ENCODE data around the gene CNN3. TPM values are rescaled to one million over a fixed set of nuclear protein-coding genes. Genes with fewer than 3 reads are reported as not detected.
A peak's percentile ranks its signal among the peaks of the same experiment; 100 is the strongest.

CNN3 gene
- total RNA-seq, 4 donors from 2014 or later: 106 to 205 (median 149) TPM

GRCh38 chr1:94871031-94871430 is 55.9 kb downstream of the CNN3 start:
- 84 to 94% methylated on average over 2 of the region's 2 CpGs for WGBS, 2 donors
- intact Hi-C loops (cut with DNase I): no loop called here
- no peak for DNase-seq
- TF ChIP-seq POLR2A (IDR thresholded peaks at IDR 0.05): no peak
- TF ChIP-seq CTCF (IDR thresholded peaks at IDR 0.05): no peak
- Histone ChIP-seq H3K4me3 (no peak overlapping the region), H3K27ac (no peak overlapping the region), H3K4me1 (peaks cover 25 to 81% (median 38%) of the 10 kb centered on the region in 3 donors), H3K27me3 (no peaks in the 10 kb centered on the region), H3K9me3 (no peaks in the 10 kb centered on the region), H3K36me3 (no peaks in the 10 kb centered on the region)

DNA sequence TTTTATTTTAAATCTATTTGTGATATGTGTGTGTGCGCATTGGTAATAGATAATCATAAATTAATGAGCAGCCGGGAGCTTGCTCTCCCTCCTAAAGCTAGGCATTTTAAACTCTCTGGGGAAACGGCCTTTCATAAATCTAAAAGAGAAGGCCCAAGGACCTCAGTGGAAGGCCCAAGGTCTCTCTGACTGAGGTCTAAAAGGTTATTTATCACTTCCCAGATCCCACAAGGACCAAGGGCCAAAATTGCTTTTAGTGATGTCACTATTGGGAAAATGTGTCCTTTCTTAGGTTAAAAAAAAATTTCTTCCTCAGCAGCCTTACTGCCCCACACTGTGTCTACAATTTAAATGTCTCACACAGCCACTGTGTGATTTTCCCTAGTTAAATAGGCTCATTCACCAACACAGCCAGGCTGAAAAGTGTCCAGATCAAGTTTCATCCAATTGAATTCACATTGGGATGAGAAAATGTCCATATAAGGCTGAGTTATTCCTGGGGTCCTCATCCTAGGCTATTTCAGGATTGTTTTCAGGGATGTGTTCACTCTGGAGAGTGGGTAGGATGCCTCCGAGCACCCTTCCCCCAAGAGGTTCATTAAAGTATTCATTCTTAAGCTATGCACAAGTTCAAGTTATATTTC is 60.6 kb downstream of the CNN3 start:
- no peaks in the 10 kb centered on the region for H3K36me3 ChIP-seq
- H3K27ac ChIP-seq: peak overlapping the region; percentile 84 to 95 (median 90)
- H3K4me1 ChIP-seq: peaks cover 37 to 87% (median 40%) of the 10 kb centered on the region in 3 donors
- TF ChIP-seq POLR2A (IDR thresholded peaks at IDR 0.05) (no peak), CTCF (IDR thresholded peaks at IDR 0.05) (no peak)
- no peaks in the 10 kb centered on the region for H3K9me3 ChIP-seq
- no peak overlapping the region for H3K4me3 ChIP-seq
- no peak for DNase-seq
- H3K27me3 ChIP-seq: no peaks in the 10 kb centered on the region
- WGBS, 2 donors: 80 to 87% methylated on average over 4 of the region's 4 CpGs
- intact Hi-C loops (cut with DNase I): no loop called here

GRCh38 chr1:94865360-94865759 is 61.5 kb downstream of the CNN3 start:
- peaks cover 37 to 90% (median 40%) of the 10 kb centered on the region in 3 donors for H3K4me1 ChIP-seq
- WGBS, 2 donors: 32 to 35% methylated on average over 4 of the region's 4 CpGs
- TF ChIP-seq POLR2A (IDR thresholded peaks at IDR 0.05) (no peak), CTCF (IDR thresholded peaks at IDR 0.05) (no peak)
- H3K4me3 ChIP-seq: peak overlapping the region in 1 of 4 donors; percentile 1
- H3K27me3 ChIP-seq: no peaks in the 10 kb centered on the region
- H3K9me3 ChIP-seq: no peaks in the 10 kb centered on the region
- no peaks in the 10 kb centered on the region for H3K36me3 ChIP-seq
- peak overlapping the region; percentile 84 to 95 (median 90) for H3K27ac ChIP-seq
- intact Hi-C loops (cut with DNase I): no loop called here
- DNase-seq: no peak

DNA sequence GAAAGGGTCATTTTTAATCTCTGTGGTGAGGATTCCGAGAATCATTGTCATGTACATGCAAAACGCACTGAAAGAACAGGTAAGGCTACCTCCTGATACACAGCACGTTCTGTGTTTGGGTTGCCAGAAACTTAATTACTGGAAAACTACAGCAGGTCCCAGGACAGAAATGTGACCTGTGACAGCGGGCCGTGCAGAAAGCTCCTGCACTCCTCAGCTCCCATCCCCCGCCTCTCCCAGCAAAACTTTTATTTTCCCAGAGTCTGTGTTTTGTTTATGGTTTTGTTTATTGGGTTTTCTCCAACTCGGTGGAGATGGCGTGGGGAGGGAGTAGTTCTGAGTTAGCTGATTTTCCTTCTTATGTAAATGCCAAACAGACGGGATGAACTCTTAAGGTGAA is 62.1 kb downstream of the CNN3 start:
- intact Hi-C loops (cut with DNase I): no loop called here
- Histone ChIP-seq H3K4me3 (peak overlapping the region in 1 of 4 donors; percentile 1), H3K9me3 (no peaks in the 10 kb centered on the region), H3K36me3 (no peaks in the 10 kb centered on the region), H3K4me1 (peaks cover 37 to 85% (median 40%) of the 10 kb centered on the region in 3 donors), H3K27me3 (no peaks in the 10 kb centered on the region), H3K27ac (peak overlapping the region; percentile 84 to 95 (median 90))
- TF ChIP-seq CTCF (IDR thresholded peaks at IDR 0.05) (no peak), POLR2A (IDR thresholded peaks at IDR 0.05) (no peak)
- WGBS, 2 donors: 31 to 44% methylated on average over 9 of the region's 9 CpGs
- no peak for DNase-seq

GRCh38 chr1:94863919-94864318 is 63.0 kb downstream of the CNN3 start:
- no peak for DNase-seq
- intact Hi-C loops (cut with DNase I): no loop called here

More at GRCh38 chr1:94863919-94864318, 63.0 kb downstream of the CNN3 start:
- H3K36me3 ChIP-seq: no peaks in the 10 kb centered on the region
- H3K9me3 ChIP-seq: no peaks in the 10 kb centered on the region
- no peaks in the 10 kb centered on the region for H3K27me3 ChIP-seq
- peaks cover 37 to 82% (median 37%) of the 10 kb centered on the region in 3 donors for H3K4me1 ChIP-seq
- TF ChIP-seq CTCF (IDR thresholded peaks at IDR 0.05) (no peak), POLR2A (IDR thresholded peaks at IDR 0.05) (no peak)
- 4 to 25% methylated on average over 4 of the region's 4 CpGs for WGBS, 2 donors
- peak overlapping the region; percentile 84 to 95 (median 90) for H3K27ac ChIP-seq
- H3K4me3 ChIP-seq: peak overlapping the region in 1 of 4 donors; percentile 46
